ENCODE results near the gene GAL3ST3.

Gene GAL3ST3

DNA sequence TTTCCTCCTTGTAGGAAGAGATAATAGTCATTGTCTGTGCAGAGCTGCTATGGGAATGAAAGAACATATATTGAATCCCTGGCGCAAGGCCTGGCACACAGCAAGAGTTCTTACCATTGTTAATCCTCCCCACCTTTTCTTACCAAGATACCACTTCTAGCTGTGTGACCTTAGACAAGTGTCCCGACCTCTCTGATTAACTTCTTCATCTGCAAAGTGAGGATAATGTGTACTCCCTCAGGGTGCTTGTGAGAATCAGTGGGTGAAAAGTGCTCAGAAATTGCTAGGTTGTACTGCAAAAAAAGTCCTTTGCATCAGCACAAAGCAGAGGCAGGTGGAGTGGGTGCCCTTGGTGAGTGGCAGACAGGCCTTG, 40.9 kb downstream of the GAL3ST3 start:
- H3K4me3 ChIP-seq (ENCODE audit: low read depth, low read length), result no peak overlapping the region
- no peak for DNase-seq (ENCODE audit: low read depth)
- TF ChIP-seq, protein P1, sequence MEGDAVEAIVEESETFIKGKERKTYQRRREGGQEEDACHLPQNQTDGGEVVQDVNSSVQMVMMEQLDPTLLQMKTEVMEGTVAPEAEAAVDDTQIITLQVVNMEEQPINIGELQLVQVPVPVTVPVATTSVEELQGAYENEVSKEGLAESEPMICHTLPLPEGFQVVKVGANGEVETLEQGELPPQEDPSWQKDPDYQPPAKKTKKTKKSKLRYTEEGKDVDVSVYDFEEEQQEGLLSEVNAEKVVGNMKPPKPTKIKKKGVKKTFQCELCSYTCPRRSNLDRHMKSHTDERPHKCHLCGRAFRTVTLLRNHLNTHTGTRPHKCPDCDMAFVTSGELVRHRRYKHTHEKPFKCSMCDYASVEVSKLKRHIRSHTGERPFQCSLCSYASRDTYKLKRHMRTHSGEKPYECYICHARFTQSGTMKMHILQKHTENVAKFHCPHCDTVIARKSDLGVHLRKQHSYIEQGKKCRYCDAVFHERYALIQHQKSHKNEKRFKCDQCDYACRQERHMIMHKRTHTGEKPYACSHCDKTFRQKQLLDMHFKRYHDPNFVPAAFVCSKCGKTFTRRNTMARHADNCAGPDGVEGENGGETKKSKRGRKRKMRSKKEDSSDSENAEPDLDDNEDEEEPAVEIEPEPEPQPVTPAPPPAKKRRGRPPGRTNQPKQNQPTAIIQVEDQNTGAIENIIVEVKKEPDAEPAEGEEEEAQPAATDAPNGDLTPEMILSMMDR (IDR thresholded peaks at IDR 0.05; ENCODE audit: low read depth, low read length, missing control alignments), result no peak

GRCh38 chr11:66007201-66007634, 41.7 kb downstream of the GAL3ST3 start:
- H3K4me3 ChIP-seq (ENCODE audit: low read depth, low read length), result no peak overlapping the region
- DNase-seq (ENCODE audit: low read depth), result no peak
- TF ChIP-seq, protein P1 (IDR thresholded peaks at IDR 0.05; ENCODE audit: low read depth, low read length, missing control alignments), result no peak

DNA sequence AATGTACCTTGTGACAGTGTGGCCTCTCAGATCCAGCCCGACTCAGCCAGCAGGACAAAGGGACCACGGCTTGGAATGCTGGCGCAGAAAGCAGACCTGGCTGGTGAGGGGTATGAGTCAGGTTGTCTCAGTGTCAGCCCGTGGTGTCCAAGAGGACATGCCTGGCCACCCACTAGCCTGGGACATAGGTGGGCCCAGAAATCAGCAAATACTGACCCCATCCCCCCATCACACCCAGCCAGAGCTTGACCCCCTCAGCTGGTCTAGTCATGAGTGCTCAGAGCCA, 42.1 kb downstream of the GAL3ST3 start:
- H3K4me3 ChIP-seq (ENCODE audit: low read depth, low read length), result no peak overlapping the region
- no peak for DNase-seq (ENCODE audit: low read depth)
- TF ChIP-seq, protein P1 (IDR thresholded peaks at IDR 0.05; ENCODE audit: low read depth, low read length, missing control alignments), result no peak

- DNase-seq (ENCODE audit: low read depth), result no peak
- no peak overlapping the region for H3K4me3 ChIP-seq (ENCODE audit: low read depth, low read length)
- TF ChIP-seq, protein P1 (IDR thresholded peaks at IDR 0.05; ENCODE audit: low read depth, low read length, missing control alignments), result no peak
These were observed 42.6 kb downstream of the GAL3ST3 start for GRCh38 chr11:66006134-66006890.

GRCh38 chr11:66004186-66004585, 44.8 kb downstream of the GAL3ST3 start:
- TF ChIP-seq, protein P1 (IDR thresholded peaks at IDR 0.05; ENCODE audit: low read depth, low read length, missing control alignments), result no peak
- H3K4me3 ChIP-seq (ENCODE audit: low read depth, low read length), result no peak overlapping the region
- DNase-seq (ENCODE audit: low read depth), result no peak

DNA sequence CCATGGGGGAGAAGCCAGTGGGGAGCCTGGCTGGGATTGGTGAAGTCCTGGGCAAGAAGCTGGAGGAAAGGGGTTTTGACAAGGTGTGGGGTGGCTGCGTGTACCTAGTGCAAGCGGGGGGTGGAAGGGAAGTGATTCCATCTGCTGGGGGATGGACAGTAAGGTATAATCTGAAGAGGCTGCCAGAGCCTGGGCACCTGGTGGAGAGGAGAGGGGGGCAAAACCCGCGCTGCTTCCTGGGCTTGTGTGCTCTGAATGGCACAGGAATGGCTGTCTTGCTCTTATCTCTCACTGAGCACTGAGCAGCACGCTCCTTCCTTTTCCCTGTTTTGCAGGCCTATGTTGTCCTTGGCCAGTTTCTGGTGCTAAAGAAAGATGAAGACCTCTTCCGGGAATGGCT, 45.7 kb downstream of the GAL3ST3 start:
- no peak for DNase-seq (ENCODE audit: low read depth)
- H3K4me3 ChIP-seq (ENCODE audit: low read depth, low read length), result peak overlapping the region; percentile 78
- TF ChIP-seq, protein P1 (IDR thresholded peaks at IDR 0.05; ENCODE audit: low read depth, low read length, missing control alignments), result no peak

GRCh38 chr11:66002648-66003225, 46.2 kb downstream of the GAL3ST3 start:
- DNase-seq (ENCODE audit: low read depth), result no peak
- peak overlapping the region; percentile 78 for H3K4me3 ChIP-seq (ENCODE audit: low read depth, low read length)
- TF ChIP-seq, protein P1 (IDR thresholded peaks at IDR 0.05; ENCODE audit: low read depth, low read length, missing control alignments), result no peak

All from GM12864 (cell line).